HG03159 (cell line): ENCODE results near the gene AFAP1L1.

Source experiments
- ATAC-seq: cut with Tn5 transposase; IDR thresholded peaks from one replicate; pipeline ENCODE4 v1.9.1; 2021; ENCODE audit warnings: mild to moderate bottlenecking, moderate library complexity; ENCODE audit not compliant: unreplicated experiment

The AFAP1L1 gene

DNA sequence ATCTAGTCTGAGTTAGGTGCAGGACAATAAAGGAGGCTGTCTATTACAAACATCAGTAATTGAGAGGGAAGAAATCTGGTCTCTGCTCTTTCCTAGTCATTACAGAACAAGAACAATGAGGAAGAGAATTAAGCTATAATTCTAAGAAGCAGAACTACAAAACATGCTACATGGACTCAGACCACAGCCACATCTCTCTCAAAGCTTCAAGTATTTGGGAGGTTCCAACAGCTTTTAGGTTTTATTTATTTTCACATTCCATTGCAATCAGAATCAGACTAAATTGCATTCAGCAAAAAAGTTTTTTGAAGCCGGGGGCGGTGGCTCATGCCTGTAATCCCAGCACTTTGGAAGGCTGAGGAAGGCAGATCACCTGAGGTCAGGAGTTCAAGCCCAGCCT is 72.5 kb downstream of the AFAP1L1 start:
- no peak for ATAC-seq

- ATAC-seq, result peak; percentile 98
Observed at GRCh38 chr5:149345147-149345891, 73.7 kb downstream of the AFAP1L1 start, which contains the start of gene GRPEL2. Gene GRPEL2 (plus strand): TSS chr5:149345499. CDS start chr5:149345540, 41 bp downstream.

DNA sequence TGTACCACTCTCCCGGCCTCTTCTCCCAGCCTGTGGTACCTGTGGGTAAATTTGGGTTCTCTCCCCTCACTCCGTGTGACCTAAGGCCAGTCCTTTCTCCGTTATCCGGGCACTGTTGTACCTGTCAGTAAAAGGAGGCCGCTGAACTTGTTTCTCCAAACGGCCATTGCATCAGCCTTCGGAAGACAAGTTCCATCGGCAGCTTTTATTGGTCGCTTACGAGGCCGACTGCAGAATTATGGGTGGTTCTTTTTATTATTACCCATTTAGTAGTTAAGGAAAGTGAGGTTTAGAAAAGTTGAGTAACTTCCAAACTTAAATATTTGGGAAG is 74.2 kb downstream of the AFAP1L1 start:
- ATAC-seq, result peak; percentile 1

DNA sequence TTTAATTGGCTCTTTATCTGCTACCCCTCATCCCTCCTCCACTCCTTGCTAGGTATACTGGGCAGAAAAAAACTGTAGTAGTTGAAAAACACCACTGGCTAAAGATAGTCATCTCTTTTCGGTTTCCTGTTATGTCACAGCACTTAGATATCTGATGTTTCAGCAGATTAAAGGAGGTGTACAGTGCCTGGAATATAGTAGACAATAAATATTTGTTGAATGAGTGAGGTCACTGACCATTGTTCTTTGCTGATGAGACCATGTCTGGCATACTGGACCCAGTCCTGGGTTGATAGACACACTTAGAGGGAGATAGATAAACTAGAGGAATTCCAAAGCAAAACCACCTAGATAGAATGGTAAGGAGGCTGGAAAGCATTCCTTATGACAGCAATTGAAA is 76.9 kb downstream of the AFAP1L1 start:
- ATAC-seq, result no peak

DNA sequence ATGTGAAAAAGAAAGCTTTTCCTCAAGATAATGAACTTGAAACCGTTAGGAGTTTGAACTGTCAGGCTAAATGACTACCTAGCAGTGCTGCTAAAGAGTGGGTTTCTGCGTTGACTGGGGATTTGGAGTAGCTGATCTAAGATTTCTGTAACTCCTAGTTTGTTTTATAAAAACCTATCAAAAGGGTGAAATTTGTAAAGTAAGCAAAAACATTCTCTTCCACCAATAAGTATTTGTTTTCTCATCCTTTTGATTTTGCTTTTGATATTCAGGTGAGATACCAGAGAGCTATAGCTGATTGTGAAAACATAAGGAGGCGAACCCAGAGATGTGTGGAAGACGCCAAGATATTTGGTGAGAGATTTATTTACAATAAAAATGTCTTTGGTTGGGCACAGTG is 77.7 kb downstream of the AFAP1L1 start:
- ATAC-seq, result no peak

- ATAC-seq, result no peak
Observed at GRCh38 chr5:149352169-149352568, 80.5 kb downstream of the AFAP1L1 start.

GRCh38 chr5:149353911-149354310 is 82.3 kb downstream of the AFAP1L1 start:
- no peak for ATAC-seq

GRCh38 chr5:149355688-149356087 is 84.0 kb downstream of the AFAP1L1 start:
- no peak for ATAC-seq

GRCh38 chr5:149356391-149356790 is 84.7 kb downstream of the AFAP1L1 start:
- no peak for ATAC-seq

DNA sequence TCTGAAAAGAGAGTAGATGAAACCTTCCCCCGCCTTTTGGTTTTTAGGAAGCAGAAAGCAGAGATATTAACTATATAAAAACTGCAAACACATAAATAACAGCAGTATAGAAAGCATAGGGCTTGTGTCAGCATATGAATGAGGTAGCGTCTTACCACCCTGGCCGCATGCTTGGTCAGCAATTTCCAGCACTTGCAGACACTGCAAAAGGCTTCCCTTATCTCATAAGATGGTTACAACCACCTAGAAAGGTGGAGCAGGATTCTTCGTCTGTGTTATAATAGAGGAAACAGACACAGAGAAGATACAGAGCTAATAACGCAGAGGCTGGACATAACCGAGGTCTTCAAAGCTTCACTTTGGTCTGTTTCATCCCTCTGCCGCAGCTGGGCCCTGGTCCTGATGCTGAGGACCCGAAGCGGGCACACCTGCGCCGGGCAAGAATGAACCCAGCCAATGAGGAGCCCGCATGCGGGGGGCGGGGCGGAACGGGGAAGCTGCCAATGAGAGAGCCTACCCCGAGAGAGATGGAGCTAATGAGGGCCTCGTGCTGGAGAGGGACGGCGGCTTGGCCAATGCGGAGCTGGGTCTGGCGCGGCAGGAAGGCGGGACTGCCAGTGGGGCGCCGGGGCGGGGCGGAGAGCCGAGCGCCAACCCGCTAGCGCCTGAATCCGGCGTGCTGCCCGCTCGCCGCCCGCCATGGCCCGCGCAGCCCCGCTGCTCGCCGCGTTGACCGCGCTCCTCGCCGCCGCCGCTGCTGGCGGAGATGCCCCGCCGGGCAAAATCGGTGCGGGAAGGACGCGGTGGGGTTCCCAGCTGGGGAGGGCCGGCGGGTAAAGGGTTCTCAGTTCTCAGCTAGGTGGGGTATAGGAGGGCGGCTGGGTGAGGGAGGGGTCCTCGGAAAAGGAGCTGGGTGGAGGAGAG is 86.0 kb downstream of the AFAP1L1 start, which contains the start of gene PCYOX1L:
Gene PCYOX1L (plus strand): TSS at position 677 of the 924 bp plus-strand sequence. CDS start 23 bp downstream, at position 700.
- peak; percentile 99 for ATAC-seq

- ATAC-seq, result peak; percentile 16
Observed at GRCh38 chr5:149358294-149358651, 86.6 kb downstream of the AFAP1L1 start.

GRCh38 chr5:149358868-149359495 is 87.3 kb downstream of the AFAP1L1 start:
- ATAC-seq, result no peak

GRCh38 chr5:149360272-149360671 is 88.6 kb downstream of the AFAP1L1 start:
- ATAC-seq, result no peak

DNA sequence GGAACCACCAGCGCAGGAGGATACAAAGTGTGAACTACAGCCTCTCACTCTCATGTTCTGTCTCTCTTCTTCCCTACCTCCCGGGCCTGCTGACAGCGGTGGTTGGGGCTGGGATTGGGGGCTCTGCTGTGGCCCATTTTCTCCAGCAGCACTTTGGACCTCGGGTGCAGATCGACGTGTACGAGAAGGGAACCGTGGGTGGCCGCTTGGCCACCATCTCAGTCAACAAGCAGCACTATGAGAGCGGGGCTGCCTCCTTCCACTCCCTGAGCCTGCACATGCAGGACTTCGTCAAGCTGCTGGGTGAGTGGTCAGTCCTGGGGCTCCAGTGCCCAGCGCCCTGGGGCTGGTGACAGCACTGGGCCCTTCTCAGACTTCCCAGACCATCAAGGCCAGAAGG is 90.9 kb downstream of the AFAP1L1 start:
- ATAC-seq, result no peak

DNA sequence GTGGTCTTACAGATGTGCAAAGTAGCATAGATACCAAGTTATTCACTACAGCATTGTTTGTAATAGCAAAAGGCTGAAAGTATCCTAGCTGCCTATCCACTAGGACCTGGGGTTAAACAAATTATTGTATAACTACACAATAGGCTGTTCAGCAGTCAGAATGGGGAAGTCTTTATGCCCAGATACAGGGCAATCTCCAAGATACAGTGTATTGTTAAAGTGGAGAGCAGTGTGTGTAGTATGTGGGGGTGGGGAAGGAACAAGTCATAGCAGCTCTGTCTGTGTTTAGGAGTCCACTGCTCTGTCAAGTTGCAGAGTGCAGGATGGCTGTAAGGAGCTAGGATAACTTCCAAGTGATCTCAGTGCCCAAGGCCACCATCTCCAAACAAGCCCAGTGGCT is 91.7 kb downstream of the AFAP1L1 start:
- ATAC-seq, result no peak

DNA sequence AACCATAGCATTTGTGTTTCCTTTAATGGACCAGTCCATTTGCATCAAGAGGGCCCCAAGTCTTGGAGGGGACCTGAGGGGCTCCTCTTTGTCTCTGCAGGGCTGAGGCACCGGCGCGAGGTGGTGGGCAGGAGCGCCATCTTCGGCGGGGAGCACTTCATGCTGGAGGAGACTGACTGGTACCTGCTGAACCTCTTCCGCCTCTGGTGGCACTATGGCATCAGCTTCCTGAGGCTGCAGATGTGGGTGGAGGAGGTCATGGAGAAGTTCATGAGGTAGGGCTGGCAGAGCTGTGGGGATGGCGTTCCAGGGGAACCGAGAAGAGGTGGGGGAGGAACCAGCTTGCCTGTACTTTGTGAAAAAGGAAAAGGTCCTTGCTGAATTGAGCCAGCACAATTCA is 92.3 kb downstream of the AFAP1L1 start:
- no peak for ATAC-seq

DNA sequence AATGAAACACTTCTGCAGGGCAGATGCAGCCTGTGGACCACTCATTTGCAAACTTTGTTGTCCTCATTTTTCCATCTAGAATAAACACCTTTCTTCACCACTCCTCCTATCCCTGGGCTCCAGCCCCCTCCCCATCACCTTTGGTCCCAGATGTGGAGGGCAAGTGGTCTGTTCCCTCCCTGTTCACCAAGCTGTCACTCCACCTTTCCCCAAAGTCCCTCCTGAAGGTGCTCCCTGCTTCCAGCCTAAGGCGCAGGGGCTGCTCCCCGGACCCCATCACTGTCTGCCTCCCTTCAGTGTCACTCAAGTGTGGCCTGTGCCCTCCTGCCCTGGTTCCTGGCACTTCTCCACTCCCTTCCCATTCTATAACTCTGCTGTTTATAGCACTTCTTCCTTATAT is 93.1 kb downstream of the AFAP1L1 start:
- ATAC-seq, result no peak

DNA sequence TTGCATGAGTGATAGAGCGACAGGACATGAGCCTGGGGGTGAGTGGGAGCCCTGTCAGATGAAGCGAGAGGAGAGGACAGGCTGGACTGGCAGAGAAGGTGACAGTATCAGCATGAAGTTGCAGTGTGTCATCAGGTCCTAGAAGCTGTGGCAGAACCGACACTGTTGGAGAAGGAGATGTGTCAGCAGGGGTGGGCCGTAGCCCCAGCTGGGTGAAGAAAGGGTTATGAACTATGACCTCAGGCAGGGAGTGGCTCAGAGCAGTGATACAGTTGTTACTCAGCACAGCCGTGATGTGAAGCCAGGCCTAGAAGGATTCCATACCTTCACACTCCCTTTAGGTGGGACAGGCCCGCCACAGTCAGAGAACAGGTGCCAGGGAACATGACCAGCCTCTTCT is 93.8 kb downstream of the AFAP1L1 start:
- ATAC-seq, result no peak

- no peak for ATAC-seq
Observed at GRCh38 chr5:149366169-149366729, 94.6 kb downstream of the AFAP1L1 start.

GRCh38 chr5:149367249-149367971 is 95.8 kb downstream of the AFAP1L1 start:
- peak; percentile 66 for ATAC-seq
